ENCODE measurements around the gene PTPRT. TPM values are rescaled to one million over a fixed set of nuclear protein-coding genes. Genes with fewer than 3 reads are reported as not detected.

Gene PTPRT
- polyA plus RNA-seq, 3 donors, result not detected

DNA sequence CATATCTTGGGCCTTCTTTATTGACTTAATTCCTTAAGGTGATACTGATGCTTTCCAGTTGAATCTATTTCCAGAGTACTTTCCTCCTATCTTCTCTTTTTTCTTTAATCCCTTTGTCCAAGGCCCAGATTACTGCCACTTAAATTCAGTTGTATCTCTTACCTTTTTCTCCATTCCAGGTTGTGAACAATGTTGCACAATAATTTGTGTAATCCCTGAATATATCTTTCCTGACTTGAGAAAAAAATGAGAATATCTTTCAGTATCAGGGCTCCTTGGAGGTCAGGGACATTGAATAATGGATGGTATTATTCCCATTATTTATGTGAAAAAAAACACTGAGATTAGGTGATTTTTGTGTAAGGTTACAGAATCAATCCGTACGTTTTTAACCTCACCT lies 683.3 kb downstream of the PTPRT start:
- TF ChIP-seq, protein P1, sequence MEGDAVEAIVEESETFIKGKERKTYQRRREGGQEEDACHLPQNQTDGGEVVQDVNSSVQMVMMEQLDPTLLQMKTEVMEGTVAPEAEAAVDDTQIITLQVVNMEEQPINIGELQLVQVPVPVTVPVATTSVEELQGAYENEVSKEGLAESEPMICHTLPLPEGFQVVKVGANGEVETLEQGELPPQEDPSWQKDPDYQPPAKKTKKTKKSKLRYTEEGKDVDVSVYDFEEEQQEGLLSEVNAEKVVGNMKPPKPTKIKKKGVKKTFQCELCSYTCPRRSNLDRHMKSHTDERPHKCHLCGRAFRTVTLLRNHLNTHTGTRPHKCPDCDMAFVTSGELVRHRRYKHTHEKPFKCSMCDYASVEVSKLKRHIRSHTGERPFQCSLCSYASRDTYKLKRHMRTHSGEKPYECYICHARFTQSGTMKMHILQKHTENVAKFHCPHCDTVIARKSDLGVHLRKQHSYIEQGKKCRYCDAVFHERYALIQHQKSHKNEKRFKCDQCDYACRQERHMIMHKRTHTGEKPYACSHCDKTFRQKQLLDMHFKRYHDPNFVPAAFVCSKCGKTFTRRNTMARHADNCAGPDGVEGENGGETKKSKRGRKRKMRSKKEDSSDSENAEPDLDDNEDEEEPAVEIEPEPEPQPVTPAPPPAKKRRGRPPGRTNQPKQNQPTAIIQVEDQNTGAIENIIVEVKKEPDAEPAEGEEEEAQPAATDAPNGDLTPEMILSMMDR (IDR thresholded peaks at IDR 0.05), result no peak
- no peaks in the 10 kb centered on the region for H3K27me3 ChIP-seq (ENCODE audit: control insufficient read depth in 2 of 2, insufficient read depth in 2 of 2, low read length in 2 of 2)
- H3K4me3 Mint-ChIP-seq, result no peak overlapping the region
- peaks cover 4 to 5% of the 10 kb centered on the region in 2 donors for H3K9me3 ChIP-seq (replicated peaks in 1 of 2; ENCODE audit: control insufficient read depth in 1 of 2, insufficient read depth in 1 of 2, low read length in 2 of 2)
- DNase-seq, result no peak
- H4K20me1 ChIP-seq (ENCODE audit: insufficient read depth, low read length), result no peaks in the 10 kb centered on the region
- no peaks in the 10 kb centered on the region for H3K36me3 ChIP-seq (replicated peaks in 1 of 2; ENCODE audit: control insufficient read depth in 1 of 2, insufficient read depth in 2 of 2, low read length in 2 of 2)
- H3K27ac ChIP-seq (ENCODE audit: low read depth in 1 of 2, low read length in 2 of 2), result no peak overlapping the region
- no peak overlapping the region for H3K27ac Mint-ChIP-seq
- H3K27me3 Mint-ChIP-seq (ENCODE audit: low read depth in 3 of 3), result peaks cover 0 to 12% (median 1%) of the 10 kb centered on the region in 3 donors
- no peaks in the 10 kb centered on the region for H3K79me2 ChIP-seq (ENCODE audit: insufficient read depth, low read length)
- WGBS (ENCODE audit: insufficient coverage), result no CpG with 5 or more reads among the region's 2 CpGs
- H3K4me3 ChIP-seq (replicated peaks in 1 of 3; ENCODE audit: low read depth in 2 of 3, low read length in 3 of 3), result no peak overlapping the region
- H3K4me1 Mint-ChIP-seq, result no peaks in the 10 kb centered on the region
- intact Hi-C loops (cut with micrococcal nuclease), result no loop called here
- no peak overlapping the region for H3K9ac ChIP-seq (ENCODE audit: insufficient read depth, low read length, poor library complexity, severe bottlenecking)
- peaks cover 0 to 11% (median 4%) of the 10 kb centered on the region in 7 donors for H3K9me3 Mint-ChIP-seq
- H3K4me1 ChIP-seq (ENCODE audit: control insufficient read depth in 1 of 2, insufficient read depth in 2 of 2, low read length in 2 of 2), result no peaks in the 10 kb centered on the region
- no peak overlapping the region for H3K4me2 ChIP-seq (replicated peaks; ENCODE audit: extremely low read depth, low read length, poor library complexity, severe bottlenecking)
- H3K36me3 Mint-ChIP-seq, result no peaks in the 10 kb centered on the region
- H2AFZ ChIP-seq (ENCODE audit: insufficient read depth, low read depth, low read length, poor library complexity, severe bottlenecking), result no peak overlapping the region

DNA sequence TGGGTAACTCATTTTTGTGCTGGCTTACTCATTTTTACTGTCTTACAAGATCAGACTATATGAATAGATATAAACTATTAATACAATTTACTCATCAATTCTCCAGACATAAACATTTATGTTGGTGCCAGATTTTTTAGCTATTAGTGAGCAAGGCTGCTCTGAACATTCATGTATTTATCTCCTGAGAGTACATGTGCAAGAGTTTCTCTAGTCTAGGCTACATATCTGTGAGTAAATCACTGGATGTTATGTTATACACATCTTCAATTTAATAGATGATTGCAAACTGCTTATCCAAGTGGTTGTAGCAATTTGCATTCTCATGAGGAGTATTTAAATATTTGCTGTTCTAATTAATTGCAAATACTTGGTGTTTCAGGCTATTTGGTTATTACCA lies 687.1 kb downstream of the PTPRT start:
- TF ChIP-seq, protein P1 (IDR thresholded peaks at IDR 0.05), result no peak
- Histone ChIP-seq H2AFZ (ENCODE audit: insufficient read depth, low read depth, low read length, poor library complexity, severe bottlenecking) (no peak overlapping the region), H3K36me3 (replicated peaks in 1 of 2; ENCODE audit: control insufficient read depth in 1 of 2, insufficient read depth in 2 of 2, low read length in 2 of 2) (no peaks in the 10 kb centered on the region), H3K4me2 (replicated peaks; ENCODE audit: extremely low read depth, low read length, poor library complexity, severe bottlenecking) (no peak overlapping the region), H3K4me3 (replicated peaks in 1 of 3; ENCODE audit: low read depth in 2 of 3, low read length in 3 of 3) (no peak overlapping the region), H3K4me1 (ENCODE audit: control insufficient read depth in 1 of 2, insufficient read depth in 2 of 2, low read length in 2 of 2) (no peaks in the 10 kb centered on the region), H3K27me3 (ENCODE audit: control insufficient read depth in 2 of 2, insufficient read depth in 2 of 2, low read length in 2 of 2) (no peaks in the 10 kb centered on the region), H3K79me2 (ENCODE audit: insufficient read depth, low read length) (no peaks in the 10 kb centered on the region), H3K9me3 (replicated peaks in 1 of 2; ENCODE audit: control insufficient read depth in 1 of 2, insufficient read depth in 1 of 2, low read length in 2 of 2) (peaks cover 4 to 5% of the 10 kb centered on the region in 2 donors), H3K27ac (ENCODE audit: low read depth in 1 of 2, low read length in 2 of 2) (no peak overlapping the region), H4K20me1 (ENCODE audit: insufficient read depth, low read length) (no peaks in the 10 kb centered on the region), H3K9ac (ENCODE audit: insufficient read depth, low read length, poor library complexity, severe bottlenecking) (no peak overlapping the region)
- intact Hi-C loops (cut with micrococcal nuclease), result no loop called here
- H3K9me3 Mint-ChIP-seq, result peaks cover 0 to 11% (median 4%) of the 10 kb centered on the region in 7 donors
- peaks cover 1 to 10% (median 5%) of the 10 kb centered on the region in 3 donors for H3K27me3 Mint-ChIP-seq (ENCODE audit: low read depth in 3 of 3)
- H3K36me3 Mint-ChIP-seq, result no peaks in the 10 kb centered on the region
- no peak overlapping the region for H3K4me3 Mint-ChIP-seq
- peaks cover 3% of the 10 kb centered on the region for H3K4me1 Mint-ChIP-seq
- DNase-seq, result no peak
- H3K27ac Mint-ChIP-seq, result no peak overlapping the region

Data from CD14-positive monocyte (primary cell).